Endothelial cell of umbilical vein (primary cell): ENCODE results near the gene TNIK. TPM values are rescaled to one million over a fixed set of nuclear protein-coding genes. Genes with fewer than 3 reads are reported as not detected.

Experiments used
- BruUV-seq: library from RNA; stranded (reverse); fragments of 400-500 nt; replicated peaks from 2 replicates; lab custom pipeline; 2021; lab: Mats Ljungman, UMichigan
- CTCF ChIA-PET: fragments of 300-600, 350-600 bp; sonication (Branson Sonifier 250); formaldehyde crosslinking; loops from one replicate; lab custom pipeline; 2021; ENCODE audit warnings: antibody characterized with exemption, inconsistent platforms; lab: Charles Lee
- POLR2A ChIA-PET: fragments of 300-600, 350-600 bp; sonication (Branson Sonifier 250); formaldehyde crosslinking; loops from one replicate; lab custom pipeline; 2021; ENCODE audit warnings: antibody characterized with exemption, inconsistent platforms; lab: Charles Lee
- DNase-seq: peaks from one replicate; pipeline ENCODE4 v3.0.0-alpha.2; 2011; ENCODE audit warnings: low read depth, low spot score
- FAIRE-seq: peaks from 2 replicates; lab custom pipeline; 2011; peaks lifted over from hg19 to GRCh38; lab: Jason Lieb, UNC
- H2AFZ ChIP-seq: 2 replicates; pipeline ENCODE4 v1.6.0; 2012; ENCODE audit warnings: low read depth, low read length, control low read depth, inconsistent platforms
- H3K27ac ChIP-seq: 2 replicates; pipeline ENCODE4 v1.5.1; 2011; ENCODE audit warnings: low read depth, mild to moderate bottlenecking, control low read depth, low read length, moderate library complexity; ENCODE audit not compliant: insufficient read depth
- H3K27me3 ChIP-seq, 2 experiments: 2 replicates each; pipeline versions ENCODE4 v1.6.0 to v1.6.1; 2011; ENCODE audit warnings: low read length in 2 of 2, mixed read lengths in 1 of 2; ENCODE audit not compliant: control insufficient read depth in 2 of 2, insufficient read depth in 2 of 2
- H3K36me3 ChIP-seq, 2 experiments: 2 replicates in 1 of 2; 3 replicates in 1 of 2; pipeline ENCODE4 v1.5.1; 2011; ENCODE audit warnings: low read length in 2 of 2, mild to moderate bottlenecking in 1 of 2, moderate library complexity in 1 of 2; ENCODE audit not compliant: control insufficient read depth in 2 of 2, insufficient read depth in 2 of 2; ENCODE audit errors: extremely low read depth in 1 of 2
- H3K4me1 ChIP-seq: 3 replicates; pipeline ENCODE4 v1.5.1; 2011; ENCODE audit warnings: mild to moderate bottlenecking, low read length; ENCODE audit not compliant: control insufficient read depth, insufficient read depth; ENCODE audit errors: extremely low read depth
- H3K4me2 ChIP-seq: 2 replicates; pipeline ENCODE4 v1.6.1; 2011; ENCODE audit warnings: low read length, control low read depth, mixed read lengths; ENCODE audit not compliant: insufficient read depth
- H3K4me3 ChIP-seq, 3 experiments: fragments of 200-600 bp in 1 of 3; sonication (generic), shearing (Covaris generic) in 1 of 3; replicated peaks in 1 of 3; 2 replicates each; pipeline ENCODE4 v1.5.1; 2011 to 2016; ENCODE audit warnings: control low read depth in 3 of 3, low read length in 3 of 3, mild to moderate bottlenecking in 2 of 3, inconsistent platforms in 1 of 3, low read depth in 1 of 3, moderate library complexity in 1 of 3; ENCODE audit not compliant: insufficient read depth in 1 of 3
- H3K79me2 ChIP-seq: 2 replicates; pipeline ENCODE4 v1.6.0; 2012; ENCODE audit warnings: low read length, inconsistent platforms; ENCODE audit not compliant: control insufficient read depth, insufficient read depth
- H3K9ac ChIP-seq: replicated peaks from 2 replicates; pipeline ENCODE3; 2011; ENCODE audit warnings: low read length, control low read depth; ENCODE audit not compliant: insufficient read depth; ENCODE audit errors: extremely low read depth
- H3K9me1 ChIP-seq: replicated peaks from 3 replicates; pipeline ENCODE4 v1.6.0; 2011; ENCODE audit warnings: mild to moderate bottlenecking, low read length; ENCODE audit not compliant: control insufficient read depth, insufficient read depth; ENCODE audit errors: extremely low read depth
- H3K9me3 ChIP-seq: replicated peaks from 2 replicates; pipeline ENCODE4 v1.5.1; 2012; ENCODE audit warnings: low read length, inconsistent platforms; ENCODE audit not compliant: control insufficient read depth, insufficient read depth
- H4K20me1 ChIP-seq: replicated peaks from 2 replicates; pipeline ENCODE3; 2011; ENCODE audit warnings: mild to moderate bottlenecking, low read length; ENCODE audit not compliant: control insufficient read depth, insufficient read depth; ENCODE audit errors: extremely low read depth
- EZH2 ChIP-seq: IDR thresholded peaks from 2 replicates; pipeline ENCODE4 v1.6.1; 2012; ENCODE audit warnings: borderline replicate concordance, low read depth, mild to moderate bottlenecking, moderate library complexity, low read length, inconsistent platforms; ENCODE audit not compliant: severe bottlenecking
- FOS ChIP-seq: IDR thresholded peaks from 2 replicates; pipeline ENCODE4 v1.6.1; 2011; ENCODE audit warnings: mild to moderate bottlenecking, low read length, moderate library complexity, borderline replicate concordance; ENCODE audit not compliant: insufficient read depth
- GATA2 ChIP-seq: IDR thresholded peaks from 2 replicates; pipeline ENCODE4 v1.7.0; 2011; ENCODE audit warnings: low read depth, mild to moderate bottlenecking, moderate library complexity, mixed read lengths, low read length; ENCODE audit not compliant: insufficient read length, insufficient read depth
- JUN ChIP-seq: IDR thresholded peaks from 2 replicates; pipeline ENCODE4 v1.6.1; 2011; ENCODE audit warnings: borderline replicate concordance, low read depth; ENCODE audit not compliant: insufficient read length, insufficient read depth
- MYC ChIP-seq: IDR thresholded peaks from one replicate; pipeline ENCODE4 v1.6.1; 2011; ENCODE audit warnings: mild to moderate bottlenecking, low read depth, low read length
- POLR2A ChIP-seq: IDR thresholded peaks from 2 replicates; pipeline ENCODE4 v1.6.1; 2012; ENCODE audit warnings: low read depth, mild to moderate bottlenecking, control low read depth, low read length
- POLR2AphosphoS5 ChIP-seq: IDR thresholded peaks from 2 replicates; pipeline ENCODE4 v1.6.1; 2012; ENCODE audit warnings: low read depth, mild to moderate bottlenecking, control low read depth, low read length, moderate library complexity; ENCODE audit not compliant: insufficient read depth
- dilution Hi-C: fragments of 300-500 bp; cut with MboI; formaldehyde crosslinking; loops from one replicate; pipeline ENCODE4 v1.15.0; 2019; ENCODE audit warnings: low sequenced_read_pairs; ENCODE audit not compliant: extremely low pct_ligation_motif_present
- intact Hi-C: fragments of 100-400 bp; cut with micrococcal nuclease; formaldehyde crosslinking; loops from one replicate; pipeline ENCODE4 v1.10.0; 2022
- polyA plus RNA-seq, 4 experiments: library from polyadenylated mRNA; depleted of rRNA in 3 of 4; stranded (reverse) in 3 of 4; unstranded in 1 of 4; fragments of >200 nt; gene quantifications; 2 replicates each; pipeline versions ENCODE4 v1.2.1 to v1.2.3, GENCODE V29; 2011 to 2012; ENCODE audit warnings: missing spikeins in 1 of 4
- total RNA-seq: library from RNA; stranded (reverse); gene quantifications from 2 replicates; pipeline ENCODE4 v1.2.3, GENCODE V29; 2021
- TF ChIP-seq, protein P1 (sequence below), 2 donors: IDR thresholded peaks; 1 replicate in 1 of 2; 2 replicates in 1 of 2; pipeline ENCODE4 v1.5.1; 2011; ENCODE audit warnings: low read length in 2 of 2, mild to moderate bottlenecking in 2 of 2, moderate library complexity in 2 of 2, control low read depth in 1 of 2, inconsistent platforms in 1 of 2, low read depth in 1 of 2; ENCODE audit not compliant: insufficient read depth in 1 of 2; ENCODE audit errors: extremely low read depth in 1 of 2
- TF ChIP-seq, protein P2 (sequence below): IDR thresholded peaks from 2 replicates; pipeline ENCODE4 v1.6.1; 2011; ENCODE audit not compliant: insufficient read depth, insufficient read length

The TNIK gene
- total and polyA plus RNA-seq, 2 donors (not counting 3 experiments of a cell fraction or from before 2014, with no cell fraction given): 10.9 to 39.7 TPM

DNA sequence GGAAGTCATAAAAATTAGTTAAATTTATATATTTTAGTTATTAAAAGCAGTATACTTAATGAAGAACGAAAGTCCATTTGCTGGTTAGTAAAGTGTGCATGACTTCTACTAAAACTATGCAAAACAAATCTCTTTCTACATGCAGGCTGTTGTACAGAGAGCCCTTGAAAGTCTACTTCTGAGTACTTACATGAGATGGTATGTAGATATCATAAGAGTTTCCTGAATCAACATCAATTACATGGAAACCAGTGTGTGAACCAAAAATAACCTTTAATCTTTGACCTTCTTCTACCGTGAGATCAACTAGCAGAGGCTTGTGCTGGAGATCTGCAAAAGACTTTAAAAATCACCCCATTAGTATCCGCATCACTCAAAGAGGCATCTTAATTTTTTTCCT lies 391.5 kb downstream of the TNIK start:
- Histone ChIP-seq H2AFZ (no peak overlapping the region), H3K79me2 (no peaks in the 10 kb centered on the region), H3K9ac (no peak overlapping the region), H3K27me3 (no peaks in the 10 kb centered on the region), H3K4me3 (no peak overlapping the region), H3K4me2 (no peak overlapping the region), H4K20me1 (no peaks in the 10 kb centered on the region), H3K4me1 (no peaks in the 10 kb centered on the region), H3K27ac (no peak overlapping the region), H3K36me3 (peaks cover 4 to 6% of the 10 kb centered on the region in 2 experiments), H3K9me3 (no peaks in the 10 kb centered on the region), H3K9me1 (no peaks in the 10 kb centered on the region)
- no TSS peak for BruUV-seq
- ChIA-PET POLR2A (no interaction called here), CTCF (no interaction called here)
- no peak for DNase-seq
- dilution Hi-C loops: no loop called here
- intact Hi-C loops: no loop called here
- no peak for FAIRE-seq
- TF ChIP-seq GATA2: no peak
- TF ChIP-seq, protein P1, sequence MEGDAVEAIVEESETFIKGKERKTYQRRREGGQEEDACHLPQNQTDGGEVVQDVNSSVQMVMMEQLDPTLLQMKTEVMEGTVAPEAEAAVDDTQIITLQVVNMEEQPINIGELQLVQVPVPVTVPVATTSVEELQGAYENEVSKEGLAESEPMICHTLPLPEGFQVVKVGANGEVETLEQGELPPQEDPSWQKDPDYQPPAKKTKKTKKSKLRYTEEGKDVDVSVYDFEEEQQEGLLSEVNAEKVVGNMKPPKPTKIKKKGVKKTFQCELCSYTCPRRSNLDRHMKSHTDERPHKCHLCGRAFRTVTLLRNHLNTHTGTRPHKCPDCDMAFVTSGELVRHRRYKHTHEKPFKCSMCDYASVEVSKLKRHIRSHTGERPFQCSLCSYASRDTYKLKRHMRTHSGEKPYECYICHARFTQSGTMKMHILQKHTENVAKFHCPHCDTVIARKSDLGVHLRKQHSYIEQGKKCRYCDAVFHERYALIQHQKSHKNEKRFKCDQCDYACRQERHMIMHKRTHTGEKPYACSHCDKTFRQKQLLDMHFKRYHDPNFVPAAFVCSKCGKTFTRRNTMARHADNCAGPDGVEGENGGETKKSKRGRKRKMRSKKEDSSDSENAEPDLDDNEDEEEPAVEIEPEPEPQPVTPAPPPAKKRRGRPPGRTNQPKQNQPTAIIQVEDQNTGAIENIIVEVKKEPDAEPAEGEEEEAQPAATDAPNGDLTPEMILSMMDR (IDR thresholded peaks at IDR 0.05; ENCODE audit: extremely low read depth in 1 of 2, insufficient read depth in 1 of 2, low read depth in 1 of 2, low read length in 2 of 2): no peak
- no peak for TF ChIP-seq MYC
- no peak for TF ChIP-seq EZH2
- no peak for TF ChIP-seq POLR2A
- TF ChIP-seq JUN: no peak
- TF ChIP-seq, protein P2, sequence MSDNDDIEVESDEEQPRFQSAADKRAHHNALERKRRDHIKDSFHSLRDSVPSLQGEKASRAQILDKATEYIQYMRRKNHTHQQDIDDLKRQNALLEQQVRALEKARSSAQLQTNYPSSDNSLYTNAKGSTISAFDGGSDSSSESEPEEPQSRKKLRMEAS: no peak
- no peak for TF ChIP-seq POLR2AphosphoS5
- TF ChIP-seq FOS: no peak
